AG20443 (cell line): Measurements from ENCODE around the gene FER1L5.

Source experiments
- DNase-seq: peaks from one replicate; pipeline ENCODE4 v3.0.0; 2012; ENCODE audit warnings: low spot score, mixed read lengths

The FER1L5 gene

DNA sequence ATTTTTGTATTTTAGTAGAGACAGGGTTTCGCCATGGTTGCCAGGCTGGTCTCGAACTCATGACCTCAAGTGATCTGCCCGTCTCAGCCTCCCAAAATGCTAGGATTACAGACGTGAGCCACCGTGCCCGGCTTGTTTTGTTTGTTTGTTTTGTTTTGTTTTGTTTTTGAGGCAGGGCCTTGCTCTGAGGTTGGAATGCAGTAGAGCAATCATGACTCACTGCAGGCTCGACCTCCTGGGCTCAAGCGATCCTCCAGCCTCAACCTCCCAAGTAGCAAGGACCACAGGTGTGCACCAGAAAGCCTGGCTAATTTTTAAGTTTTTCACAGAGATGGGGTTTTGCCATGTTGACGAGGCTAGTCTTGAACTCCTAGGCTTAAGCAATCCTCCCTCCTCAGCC lies 109.2 kb downstream of the FER1L5 start:
- no peak for DNase-seq

DNA sequence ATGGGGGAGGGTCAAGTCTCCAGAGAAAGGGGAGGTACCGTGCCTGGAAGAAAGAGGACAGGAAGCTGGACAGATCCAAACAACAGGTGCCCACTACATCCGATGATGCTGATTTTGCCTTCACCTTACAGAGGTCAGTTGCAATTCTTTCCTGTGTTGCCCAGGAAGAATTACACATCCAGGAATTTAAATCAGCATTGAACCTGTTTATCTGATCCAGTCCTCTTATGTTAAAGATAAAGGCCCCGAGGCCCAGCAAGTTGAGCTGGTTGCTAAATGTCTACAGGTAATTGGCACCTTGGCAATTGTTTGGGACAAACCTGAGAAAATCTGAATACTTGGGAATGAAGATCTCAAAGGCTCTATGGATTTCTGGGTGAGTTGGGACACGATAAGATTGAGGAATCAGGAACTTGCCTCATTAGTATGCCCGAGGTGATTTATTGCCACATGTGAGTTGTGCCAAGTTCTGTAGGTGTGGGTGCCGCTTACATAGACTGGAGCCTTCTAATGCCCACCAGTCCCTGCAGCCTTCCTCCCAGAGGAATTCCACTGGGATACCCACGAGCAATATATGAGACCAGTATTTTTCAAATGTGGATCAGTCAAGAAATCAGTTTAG lies 111.2 kb downstream of the FER1L5 start:
- DNase-seq = no peak

DNA sequence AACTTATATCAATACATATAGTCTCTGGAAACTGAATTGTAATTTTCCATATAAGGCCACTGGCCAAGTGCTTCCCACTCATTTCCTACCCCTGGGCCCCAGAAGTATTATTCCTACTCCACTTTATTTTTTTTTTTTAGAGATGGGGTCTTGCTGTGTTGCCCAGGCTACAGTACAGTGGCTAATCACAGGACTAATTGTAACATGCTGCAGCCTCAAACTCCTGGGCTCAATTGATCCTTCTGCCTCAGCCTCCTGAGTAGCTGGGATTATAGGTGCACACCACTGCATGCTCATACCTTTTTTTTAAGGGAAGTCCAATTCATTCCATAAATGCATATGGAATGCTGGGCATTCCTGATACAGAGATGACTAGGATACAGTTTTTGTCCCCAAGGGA lies 111.8 kb downstream of the FER1L5 start:
- DNase-seq = no peak
